GM10248 (cell line): ENCODE measurements around the gene ZNF611.
"Not testable (repeated sequence)": the region's sequence is repeated elsewhere in the genome, so short reads cannot be mapped to it uniquely, and the experiment has no call there.

ENCODE experiments used
- CTCF ChIA-PET: fragments of 300-600 bp; sonication (Branson Sonifier 250); formaldehyde crosslinking; extraction: SDS; loops from one replicate; lab custom pipeline; 2021; ENCODE audit warnings: antibody characterized with exemption; lab: Yijun Ruan, JAX
- POLR2A ChIA-PET: fragments of 350-650 bp; sonication (Branson Sonifier 250); formaldehyde crosslinking; extraction: SDS; loops from one replicate; lab custom pipeline; 2020; ENCODE audit warnings: antibody characterized with exemption; lab: Yijun Ruan, JAX
- DNase-seq: peaks from one replicate; pipeline ENCODE4 v3.0.0; 2012; ENCODE audit errors: extremely low spot score
- CTCF ChIP-seq: IDR thresholded peaks from 2 replicates; pipeline ENCODE4 v1.5.1; 2012; ENCODE audit warnings: mild to moderate bottlenecking, low read depth; ENCODE audit errors: extremely low read depth, missing control alignments, control extremely low read depth

Gene ZNF611

GRCh38 chr19:52710538-52710937 lies 24.3 kb downstream of the ZNF611 start:
- no peak for TF ChIP-seq CTCF
- ChIA-PET CTCF (no interaction called here), POLR2A (no interaction called here)
- no peak for DNase-seq

- CTCF ChIA-PET, DNase-seq, POLR2A ChIA-PET: not testable (repeated sequence)
Observed at GRCh38 chr19:52705615-52706014, 29.2 kb downstream of the ZNF611 start.

GRCh38 chr19:52703917-52704316 lies 30.9 kb downstream of the ZNF611 start:
- POLR2A ChIA-PET: no interaction called here
- CTCF ChIA-PET: no interaction called here
- no peak for TF ChIP-seq CTCF
- no peak for DNase-seq

- DNase-seq: no peak
- TF ChIP-seq CTCF: no peak
- ChIA-PET CTCF (interaction anchor here (0.9 kb wide), 1 partner anchor 15 kb away, joined by 3 read pairs; no protein-coding TSS in a partner anchor), POLR2A (no interaction called here)
Observed at GRCh38 chr19:52700673-52701072, 34.2 kb downstream of the ZNF611 start.

GRCh38 chr19:52699555-52699954 lies 35.3 kb downstream of the ZNF611 start:
- CTCF ChIA-PET, POLR2A ChIA-PET, DNase-seq: not testable (repeated sequence)

GRCh38 chr19:52695996-52696395 lies 38.8 kb downstream of the ZNF611 start:
- no peak for DNase-seq
- TF ChIP-seq CTCF: no peak
- POLR2A ChIA-PET: no interaction called here
- CTCF ChIA-PET: no interaction called here

- POLR2A ChIA-PET: no interaction called here
- TF ChIP-seq CTCF: no peak
- CTCF ChIA-PET: no interaction called here
- DNase-seq: no peak
Observed at GRCh38 chr19:52694921-52695320, 39.9 kb downstream of the ZNF611 start.

GRCh38 chr19:52694281-52694680 lies 40.6 kb downstream of the ZNF611 start:
- DNase-seq, POLR2A ChIA-PET: not testable (repeated sequence)

More at GRCh38 chr19:52694281-52694680, 40.6 kb downstream of the ZNF611 start:
- CTCF ChIA-PET: not testable (repeated sequence)
